GM12878 (cell line): ENCODE results near the gene PIK3R5. TPM values are rescaled to one million over a fixed set of nuclear protein-coding genes. Genes with fewer than 3 reads are reported as not detected.

Experiments
- BCL3 ChIP-seq: IDR thresholded peaks from 2 replicates; pipeline ENCODE4 v1.6.1; 2011; ENCODE audit warnings: borderline replicate concordance, low read depth, mild to moderate bottlenecking, moderate library complexity, low read length; ENCODE audit not compliant: insufficient read depth, poor library complexity, severe bottlenecking
- BCLAF1 ChIP-seq: fragments of 450-650 bp; IDR thresholded peaks from 2 replicates; pipeline ENCODE4 v1.6.1; 2017; ENCODE audit warnings: antibody characterized with exemption, mild to moderate bottlenecking, moderate library complexity
- CBX5 ChIP-seq: sonication (generic); IDR thresholded peaks from 2 replicates; pipeline ENCODE4 v1.6.1; 2016; ENCODE audit warnings: low read depth, moderate library complexity, mild to moderate bottlenecking, inconsistent platforms
- CHD2 ChIP-seq: IDR thresholded peaks from 2 replicates; pipeline ENCODE4 v1.6.1; 2011; ENCODE audit warnings: low read depth, low read length, improper control_type of control experiment, borderline replicate concordance
- FOXM1 ChIP-seq: IDR thresholded peaks from 2 replicates; pipeline ENCODE4 v1.6.1; 2012; ENCODE audit warnings: low read depth, mild to moderate bottlenecking, inconsistent platforms, low read length, moderate library complexity
- GABPA ChIP-seq: IDR thresholded peaks from 2 replicates; pipeline ENCODE4 v1.6.1; 2014; ENCODE audit warnings: antibody characterized with exemption, low read depth, mild to moderate bottlenecking, inconsistent platforms
- HDAC6 ChIP-seq: fragments of 200-600 bp; sonication (generic); IDR thresholded peaks from one replicate; pipeline ENCODE4 v1.8.0; 2017; ENCODE audit warnings: antibody characterized with exemption; ENCODE audit not compliant: unreplicated experiment
- JUNB ChIP-seq: IDR thresholded peaks from 2 replicates; pipeline ENCODE4 v1.6.1; 2016; ENCODE audit warnings: antibody characterized with exemption, mild to moderate bottlenecking
- MEF2B ChIP-seq: fragments of 450-650 bp; IDR thresholded peaks from 2 replicates; pipeline ENCODE4 v1.6.1; 2018; ENCODE audit warnings: mild to moderate bottlenecking, moderate library complexity; ENCODE audit not compliant: partially characterized antibody, poor library complexity, severe bottlenecking
- NR2C1 ChIP-seq: fragments of 450-650 bp; IDR thresholded peaks from 2 replicates; pipeline ENCODE4 v1.6.1; 2017; ENCODE audit warnings: antibody characterized with exemption, mild to moderate bottlenecking, moderate library complexity
- POLR2AphosphoS5 ChIP-seq: IDR thresholded peaks from 2 replicates; pipeline ENCODE4 v1.6.1; 2011; ENCODE audit warnings: mild to moderate bottlenecking, low read length, inconsistent platforms
- TBL1XR1 ChIP-seq: IDR thresholded peaks from 2 replicates; pipeline ENCODE4 v1.6.1; 2012; ENCODE audit warnings: low read depth, low read length, improper control_type of control experiment
- TCF7 ChIP-seq: IDR thresholded peaks from 2 replicates; pipeline ENCODE4 v1.6.1; 2014; ENCODE audit warnings: antibody characterized with exemption, borderline replicate concordance
- YBX1 ChIP-seq: fragments of 450-650 bp; IDR thresholded peaks from 2 replicates; pipeline ENCODE4 v1.6.1; 2016; ENCODE audit warnings: antibody characterized with exemption
- YY1 ChIP-seq: IDR thresholded peaks from 2 replicates; pipeline ENCODE4 v1.6.1; 2011; ENCODE audit warnings: low read depth, mild to moderate bottlenecking, low read length
- ZBED1 ChIP-seq: IDR thresholded peaks from 2 replicates; pipeline ENCODE4 v1.6.1; 2016; ENCODE audit warnings: borderline replicate concordance
- ZNF217 ChIP-seq: fragments of 450-650 bp; IDR thresholded peaks from 2 replicates; pipeline ENCODE4 v1.6.1; 2017; ENCODE audit warnings: antibody characterized with exemption, mild to moderate bottlenecking
- polyA plus RNA-seq, 11 experiments: library from polyadenylated mRNA; depleted of rRNA in 4 of 11; unstranded in 6 of 11; stranded (reverse) in 5 of 11; fragments of >200 nt; fragmentation: Nextera tagmentation in 4 of 11; fragmentation: Illumina TruSeq in 1 of 11; extraction: Ambion mirVana in 4 of 11; extraction: Trizol in 1 of 11; gene quantifications; 1 replicate in 1 of 11; 2 replicates in 10 of 11; pipeline versions ENCODE4 v1.2.1 to v1.2.3, GENCODE V29; 2011 to 2016; ENCODE audit warnings: inconsistent platforms in 2 of 11, missing spikeins in 2 of 11, low read depth in 1 of 11
- total RNA-seq, 4 experiments: library from RNA; depleted of rRNA in 3 of 4; stranded (reverse); fragments of >200 nt in 3 of 4; fragmentation: Illumina TruSeq in 1 of 4; extraction: Trizol in 1 of 4; gene quantifications; 2 replicates each; pipeline versions ENCODE4 v1.2.1 to v1.2.3, GENCODE V29; 2013 to 2021
- TF ChIP-seq, protein P1 (sequence below): fragments of 450-650 bp; IDR thresholded peaks from 2 replicates; pipeline ENCODE4 v1.6.1; 2017; ENCODE audit warnings: mild to moderate bottlenecking, moderate library complexity
- TF ChIP-seq, protein P2 (sequence below): IDR thresholded peaks from 2 replicates; pipeline ENCODE4 v1.6.1; 2012; ENCODE audit warnings: mild to moderate bottlenecking, low read depth, low read length

The PIK3R5 gene
- total and polyA plus RNA-seq, 10 of the 15 experiments (the other 5 are each of a cell fraction or from before 2014, with no cell fraction given): 9.5 to 50.8 (median 35.5) TPM

DNA sequence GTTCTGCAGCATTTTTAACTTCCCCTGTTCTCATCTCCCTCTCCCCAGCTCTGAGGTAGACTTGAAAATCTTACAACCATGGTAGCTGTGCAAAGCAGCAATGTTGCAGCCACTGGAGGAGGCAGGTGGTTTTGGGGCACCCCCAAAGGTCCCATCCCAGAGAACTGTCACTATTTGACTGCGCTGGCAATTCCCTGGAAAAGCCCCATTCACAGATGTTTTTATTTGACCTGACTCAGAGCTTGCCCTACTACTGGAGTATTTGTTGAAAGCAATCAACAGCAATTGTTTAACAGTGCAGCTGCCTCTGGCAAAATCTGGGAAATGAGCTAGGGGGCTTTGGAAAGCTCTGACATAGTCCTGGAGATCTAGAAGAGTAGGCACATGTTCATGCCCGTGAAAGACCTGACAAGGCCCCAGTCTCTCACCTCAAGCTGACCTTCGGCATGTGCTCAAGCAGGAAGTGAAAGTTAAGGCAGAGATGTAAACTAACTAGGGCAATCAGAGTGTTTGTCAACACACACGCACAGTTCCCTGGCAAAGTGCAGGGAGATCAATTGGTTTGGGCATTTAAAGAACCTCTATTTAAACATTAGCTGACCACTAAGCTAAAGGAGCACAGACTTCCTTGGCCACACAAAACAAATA lies 19.7 kb upstream of the PIK3R5 start (continued):
- TF ChIP-seq, protein P1, sequence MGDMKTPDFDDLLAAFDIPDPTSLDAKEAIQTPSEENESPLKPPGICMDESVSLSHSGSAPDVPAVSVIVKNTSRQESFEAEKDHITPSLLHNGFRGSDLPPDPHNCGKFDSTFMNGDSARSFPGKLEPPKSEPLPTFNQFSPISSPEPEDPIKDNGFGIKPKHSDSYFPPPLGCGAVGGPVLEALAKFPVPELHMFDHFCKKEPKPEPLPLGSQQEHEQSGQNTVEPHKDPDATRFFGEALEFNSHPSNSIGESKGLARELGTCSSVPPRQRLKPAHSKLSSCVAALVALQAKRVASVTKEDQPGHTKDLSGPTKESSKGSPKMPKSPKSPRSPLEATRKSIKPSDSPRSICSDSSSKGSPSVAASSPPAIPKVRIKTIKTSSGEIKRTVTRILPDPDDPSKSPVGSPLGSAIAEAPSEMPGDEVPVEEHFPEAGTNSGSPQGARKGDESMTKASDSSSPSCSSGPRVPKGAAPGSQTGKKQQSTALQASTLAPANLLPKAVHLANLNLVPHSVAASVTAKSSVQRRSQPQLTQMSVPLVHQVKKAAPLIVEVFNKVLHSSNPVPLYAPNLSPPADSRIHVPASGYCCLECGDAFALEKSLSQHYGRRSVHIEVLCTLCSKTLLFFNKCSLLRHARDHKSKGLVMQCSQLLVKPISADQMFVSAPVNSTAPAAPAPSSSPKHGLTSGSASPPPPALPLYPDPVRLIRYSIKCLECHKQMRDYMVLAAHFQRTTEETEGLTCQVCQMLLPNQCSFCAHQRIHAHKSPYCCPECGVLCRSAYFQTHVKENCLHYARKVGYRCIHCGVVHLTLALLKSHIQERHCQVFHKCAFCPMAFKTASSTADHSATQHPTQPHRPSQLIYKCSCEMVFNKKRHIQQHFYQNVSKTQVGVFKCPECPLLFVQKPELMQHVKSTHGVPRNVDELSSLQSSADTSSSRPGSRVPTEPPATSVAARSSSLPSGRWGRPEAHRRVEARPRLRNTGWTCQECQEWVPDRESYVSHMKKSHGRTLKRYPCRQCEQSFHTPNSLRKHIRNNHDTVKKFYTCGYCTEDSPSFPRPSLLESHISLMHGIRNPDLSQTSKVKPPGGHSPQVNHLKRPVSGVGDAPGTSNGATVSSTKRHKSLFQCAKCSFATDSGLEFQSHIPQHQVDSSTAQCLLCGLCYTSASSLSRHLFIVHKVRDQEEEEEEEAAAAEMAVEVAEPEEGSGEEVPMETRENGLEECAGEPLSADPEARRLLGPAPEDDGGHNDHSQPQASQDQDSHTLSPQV: no peak
- TF ChIP-seq TBL1XR1 (0 out of 2 replicates have a peak, but pooled peaks have one; percentile 73), CHD2 (no peak), HDAC6 (no peak), MEF2B (peak; percentile 57), ZBED1 (peak; percentile 60; the same call in 1 of the 2 replicates), JUNB (peak; percentile 84), FOXM1 (peak; percentile 91), GABPA (no peak), BCLAF1 (no peak), ZNF217 (no peak), YBX1 (no peak), NR2C1 (peak; percentile 40; the same call in 1 of the 2 replicates), BCL3 (peak; percentile 18), POLR2AphosphoS5 (no peak), CBX5 (peak; percentile 96), YY1 (0 out of 2 replicates have a peak, but pooled peaks have one; percentile 62), TCF7 (no peak)
- TF ChIP-seq, protein P2, sequence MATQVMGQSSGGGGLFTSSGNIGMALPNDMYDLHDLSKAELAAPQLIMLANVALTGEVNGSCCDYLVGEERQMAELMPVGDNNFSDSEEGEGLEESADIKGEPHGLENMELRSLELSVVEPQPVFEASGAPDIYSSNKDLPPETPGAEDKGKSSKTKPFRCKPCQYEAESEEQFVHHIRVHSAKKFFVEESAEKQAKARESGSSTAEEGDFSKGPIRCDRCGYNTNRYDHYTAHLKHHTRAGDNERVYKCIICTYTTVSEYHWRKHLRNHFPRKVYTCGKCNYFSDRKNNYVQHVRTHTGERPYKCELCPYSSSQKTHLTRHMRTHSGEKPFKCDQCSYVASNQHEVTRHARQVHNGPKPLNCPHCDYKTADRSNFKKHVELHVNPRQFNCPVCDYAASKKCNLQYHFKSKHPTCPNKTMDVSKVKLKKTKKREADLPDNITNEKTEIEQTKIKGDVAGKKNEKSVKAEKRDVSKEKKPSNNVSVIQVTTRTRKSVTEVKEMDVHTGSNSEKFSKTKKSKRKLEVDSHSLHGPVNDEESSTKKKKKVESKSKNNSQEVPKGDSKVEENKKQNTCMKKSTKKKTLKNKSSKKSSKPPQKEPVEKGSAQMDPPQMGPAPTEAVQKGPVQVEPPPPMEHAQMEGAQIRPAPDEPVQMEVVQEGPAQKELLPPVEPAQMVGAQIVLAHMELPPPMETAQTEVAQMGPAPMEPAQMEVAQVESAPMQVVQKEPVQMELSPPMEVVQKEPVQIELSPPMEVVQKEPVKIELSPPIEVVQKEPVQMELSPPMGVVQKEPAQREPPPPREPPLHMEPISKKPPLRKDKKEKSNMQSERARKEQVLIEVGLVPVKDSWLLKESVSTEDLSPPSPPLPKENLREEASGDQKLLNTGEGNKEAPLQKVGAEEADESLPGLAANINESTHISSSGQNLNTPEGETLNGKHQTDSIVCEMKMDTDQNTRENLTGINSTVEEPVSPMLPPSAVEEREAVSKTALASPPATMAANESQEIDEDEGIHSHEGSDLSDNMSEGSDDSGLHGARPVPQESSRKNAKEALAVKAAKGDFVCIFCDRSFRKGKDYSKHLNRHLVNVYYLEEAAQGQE: no peak
